HL-60 (cell line): ENCODE data around the gene SARNP.
A peak's percentile ranks its signal among the peaks of the same experiment; 100 is the strongest.

Experiments used
- DNase-seq, 2 experiments: peaks; one replicate each; pipeline ENCODE4 v3.0.0-alpha.2; 2010 to 2020; ENCODE audit warnings: low read depth in 1 of 2, low spot score in 1 of 2
- H3K27ac ChIP-seq: fragments of 250-450 bp; sonication (Bioruptor Pico); replicated peaks from 2 replicates; pipeline ENCODE4 v1.5.1; 2020; ENCODE audit warnings: mild to moderate bottlenecking, moderate library complexity
- H3K27me3 ChIP-seq: fragments of 250-450 bp; sonication (Bioruptor Pico); 2 replicates; pipeline ENCODE4 v1.5.1; 2021; ENCODE audit warnings: mild to moderate bottlenecking, moderate library complexity; ENCODE audit not compliant: insufficient read depth, poor library complexity, severe bottlenecking
- H3K4me3 ChIP-seq: replicated peaks from 2 replicates; pipeline ENCODE4 v1.5.1; 2011; ENCODE audit warnings: mild to moderate bottlenecking, control low read depth, low read length; ENCODE audit not compliant: insufficient read depth
- CTCF ChIP-seq: IDR thresholded peaks from one replicate; pipeline ENCODE4 v1.5.1; 2011; ENCODE audit warnings: low read length, control low read depth, inconsistent platforms; ENCODE audit not compliant: insufficient read depth
- GABPA ChIP-seq: IDR thresholded peaks from 2 replicates; pipeline ENCODE4 v1.6.1; 2012; ENCODE audit warnings: low read depth
- POLR2AphosphoS5 ChIP-seq: IDR thresholded peaks from 2 replicates; pipeline ENCODE4 v1.6.1; 2012; ENCODE audit warnings: low read depth
- REST ChIP-seq: IDR thresholded peaks from 2 replicates; pipeline ENCODE4 v1.6.1; 2012; ENCODE audit warnings: low read depth; ENCODE audit not compliant: insufficient replicate concordance
- SPI1 ChIP-seq: IDR thresholded peaks from 2 replicates; pipeline ENCODE4 v1.6.1; 2012; ENCODE audit warnings: low read depth, mild to moderate bottlenecking, borderline replicate concordance

The SARNP gene

GRCh38 chr12:55818140-55818728, 710 bp upstream of the SARNP start:
- Histone ChIP-seq H3K4me3 (peak overlapping the region; percentile 73), H3K27ac (peak overlapping the region; percentile 67), H3K27me3 (no peaks in the 10 kb centered on the region)
- TF ChIP-seq POLR2AphosphoS5 (no peak; the same call in 1 of the 2 replicates), SPI1 (no peak), GABPA (peak; percentile 6; the same call in 1 of the 2 replicates)
- DNase-seq, result no peak

GRCh38 chr12:55816881-55817344, 611 bp downstream of the SARNP start:
- peak overlapping the region; percentile 78 for H3K4me3 ChIP-seq
- peak overlapping the region; percentile 73 for H3K27ac ChIP-seq
- no peak for TF ChIP-seq GABPA
- no peak; the same call in 1 of the 2 replicates for TF ChIP-seq POLR2AphosphoS5
- no peak for TF ChIP-seq REST
- no peak for TF ChIP-seq CTCF
- no peak for TF ChIP-seq SPI1
- H3K27me3 ChIP-seq, result no peaks in the 10 kb centered on the region
- DNase-seq, result no peak

- no peak for DNase-seq
- TF ChIP-seq GABPA (no peak), POLR2AphosphoS5 (no peak), SPI1 (no peak), CTCF (no peak), REST (no peak)
- H3K27ac ChIP-seq, result no peak overlapping the region
- H3K4me3 ChIP-seq, result no peak overlapping the region; the same call in 1 of the 2 replicates
- H3K27me3 ChIP-seq, result no peaks in the 10 kb centered on the region
Measured at GRCh38 chr12:55815473-55815872, 2.1 kb downstream of the SARNP start.

- no peak overlapping the region for H3K4me3 ChIP-seq
- DNase-seq, result no peak
- H3K27ac ChIP-seq, result no peak overlapping the region
- no peaks in the 10 kb centered on the region for H3K27me3 ChIP-seq
- no peak for TF ChIP-seq SPI1
- TF ChIP-seq REST, result no peak
- no peak for TF ChIP-seq GABPA
- no peak for TF ChIP-seq CTCF
- no peak for TF ChIP-seq POLR2AphosphoS5
Measured at GRCh38 chr12:55814257-55814656, 3.3 kb downstream of the SARNP start.
